GM18951 (cell line): ENCODE results near the gene ZBTB20.

Experiments
- POLR2A ChIP-seq: IDR thresholded peaks from 4 replicates; pipeline ENCODE4 v1.6.1; 2011; ENCODE audit warnings: mild to moderate bottlenecking; ENCODE audit not compliant: insufficient read length, insufficient read depth; ENCODE audit errors: extremely low read depth
- in situ Hi-C: fragments of 300-500 bp; cut with MboI; formaldehyde crosslinking; loops from one replicate; pipeline ENCODE4 v1.12.0; 2022; ENCODE audit warnings: low sequenced_read_pairs, mixed read lengths, inconsistent platforms; ENCODE audit not compliant: unreplicated experiment

The ZBTB20 gene

DNA sequence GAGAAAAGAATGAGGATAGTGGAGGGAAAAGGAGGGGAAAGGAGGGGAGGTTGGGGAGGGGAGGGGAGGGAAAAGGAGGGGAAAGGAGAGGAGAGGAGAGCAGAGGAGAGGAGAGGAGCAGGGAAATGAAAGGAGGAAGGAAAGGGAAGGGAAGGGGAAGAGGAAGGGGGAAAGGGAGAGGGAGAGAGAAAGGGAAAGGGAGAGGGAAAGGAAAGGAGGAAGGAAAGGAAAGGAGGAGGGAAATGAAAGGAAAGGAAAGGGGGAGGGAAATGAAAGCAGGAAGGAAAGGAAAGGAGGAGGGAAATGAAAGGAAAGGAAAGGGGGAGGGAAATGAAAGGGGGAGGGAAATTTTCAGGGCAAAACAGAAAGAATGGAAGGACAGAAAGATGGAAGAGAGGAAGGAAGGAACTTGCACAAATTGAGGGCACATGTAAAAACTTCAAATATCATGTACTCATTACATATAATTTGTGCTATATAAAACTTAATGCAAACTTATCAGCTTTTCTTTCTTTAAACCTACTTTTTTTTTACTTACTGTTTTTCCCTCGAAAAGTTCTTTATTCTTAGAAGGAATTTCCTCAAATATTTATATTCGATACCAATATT, 148.0 kb downstream of the ZBTB20 start:
- no peak for TF ChIP-seq POLR2A
- in situ Hi-C loops = no loop called here

DNA sequence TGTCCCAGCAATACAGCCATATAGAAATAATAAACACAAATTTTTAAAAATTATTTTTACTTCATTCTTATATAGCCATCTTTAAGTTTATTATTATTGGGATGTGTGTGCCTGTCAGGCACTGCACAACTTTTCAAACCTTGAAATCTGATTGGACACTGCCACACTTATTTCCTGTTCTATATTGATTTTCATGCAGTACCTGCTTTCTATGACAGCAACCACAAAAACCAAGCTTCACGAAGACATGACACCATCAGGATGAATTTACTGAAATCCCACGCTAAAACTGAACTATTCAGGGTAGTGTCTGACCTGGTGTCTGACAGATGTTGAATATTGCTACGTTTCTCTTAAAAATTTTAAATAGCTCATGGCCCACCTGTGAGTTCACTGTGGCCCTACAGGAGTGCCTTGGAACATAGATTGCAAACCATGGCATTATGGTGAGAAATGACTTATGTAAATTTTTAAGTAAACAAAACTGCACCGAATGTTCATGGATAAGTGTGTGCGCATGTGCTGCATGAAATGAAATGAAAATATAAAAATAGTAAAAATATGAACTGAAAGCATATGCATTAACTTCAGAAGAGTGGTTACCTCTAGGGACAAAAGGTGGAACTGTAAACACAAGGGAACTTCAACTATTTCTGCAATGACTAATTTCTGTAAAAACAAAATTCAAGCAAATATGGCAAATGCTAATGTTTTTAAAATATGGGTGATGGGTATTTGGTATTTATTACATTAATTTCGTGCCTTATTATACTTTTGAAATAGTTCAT, 152.3 kb downstream of the ZBTB20 start:
- no peak for TF ChIP-seq POLR2A
- in situ Hi-C loops = no loop called here

DNA sequence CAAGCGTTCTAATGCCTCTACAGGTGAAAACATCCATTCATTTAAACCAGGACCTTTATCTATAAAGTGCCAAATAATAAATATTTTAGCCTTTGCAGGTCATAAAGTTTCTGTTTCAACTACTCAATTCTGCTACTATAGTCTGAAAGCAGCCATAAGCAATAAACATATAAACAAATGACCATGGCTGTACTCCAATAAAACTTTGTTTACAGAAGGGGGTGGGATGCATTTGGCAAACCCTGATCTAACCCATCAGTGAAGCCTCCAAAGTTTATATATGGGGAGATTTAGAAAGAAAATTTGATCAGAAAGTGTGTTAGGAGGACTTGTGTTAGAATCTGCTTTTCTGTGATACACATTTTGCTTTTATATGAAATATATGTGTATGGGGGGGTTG, 161.3 kb downstream of the ZBTB20 start:
- no peak for TF ChIP-seq POLR2A
- in situ Hi-C loops = no loop called here

DNA sequence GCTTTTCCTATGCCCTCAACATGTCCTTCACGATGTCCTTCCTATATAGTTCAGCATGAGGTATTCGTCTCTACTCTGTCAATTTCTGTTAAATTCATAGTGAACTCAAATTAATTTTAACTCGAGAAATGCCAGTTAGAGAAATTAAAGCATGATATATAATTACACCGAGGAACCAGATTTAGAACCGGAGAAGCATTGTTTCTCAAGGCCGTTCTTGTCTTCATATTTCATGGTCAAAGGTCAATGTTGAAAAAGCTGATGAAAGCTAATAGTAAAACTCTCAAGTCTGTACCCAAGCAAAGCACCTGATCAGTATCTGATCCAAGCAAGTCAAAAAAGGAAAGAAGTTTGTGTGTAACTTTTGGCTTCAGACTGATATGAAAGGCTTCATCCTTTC, 163.8 kb downstream of the ZBTB20 start:
- in situ Hi-C loops = no loop called here
- TF ChIP-seq POLR2A = no peak

DNA sequence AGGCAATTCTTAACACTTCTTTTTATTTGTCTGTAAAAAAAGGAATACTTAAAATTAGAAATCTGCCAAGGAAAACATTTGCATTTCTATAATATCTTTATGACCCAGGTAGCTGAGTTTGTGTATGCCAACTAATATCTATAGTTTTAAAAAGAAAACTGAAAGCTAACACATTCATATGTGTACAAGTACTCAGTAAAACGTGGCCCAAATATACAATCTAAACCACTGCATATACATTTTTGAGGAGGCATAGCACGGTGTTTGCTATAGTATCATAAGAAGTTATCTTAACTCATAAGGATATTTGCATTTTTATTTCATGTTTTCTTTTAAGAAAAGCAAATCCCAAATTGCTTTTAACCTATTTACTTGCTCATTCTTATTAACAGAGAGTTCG, 172.7 kb downstream of the ZBTB20 start:
- TF ChIP-seq POLR2A = no peak
- in situ Hi-C loops = no loop called here

DNA sequence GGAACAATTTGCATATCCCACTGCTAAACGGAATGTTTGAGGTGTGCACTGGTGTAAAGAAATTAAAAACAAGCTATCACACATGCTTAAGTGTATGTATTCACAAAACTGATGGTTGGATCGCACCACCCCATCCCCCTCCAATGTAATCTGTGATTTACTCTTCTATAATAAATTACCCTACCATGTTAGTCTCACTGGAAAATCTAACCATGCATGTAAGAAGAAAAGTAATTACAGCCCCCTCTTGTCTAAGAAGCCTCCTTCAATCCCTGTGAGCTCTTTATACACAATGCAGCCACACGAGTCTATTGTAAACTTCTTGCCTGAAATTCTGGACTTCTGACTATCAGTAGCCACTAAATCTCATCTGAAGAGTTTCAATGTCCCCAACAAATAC, 173.6 kb downstream of the ZBTB20 start:
- TF ChIP-seq POLR2A = no peak
- in situ Hi-C loops = no loop called here

DNA sequence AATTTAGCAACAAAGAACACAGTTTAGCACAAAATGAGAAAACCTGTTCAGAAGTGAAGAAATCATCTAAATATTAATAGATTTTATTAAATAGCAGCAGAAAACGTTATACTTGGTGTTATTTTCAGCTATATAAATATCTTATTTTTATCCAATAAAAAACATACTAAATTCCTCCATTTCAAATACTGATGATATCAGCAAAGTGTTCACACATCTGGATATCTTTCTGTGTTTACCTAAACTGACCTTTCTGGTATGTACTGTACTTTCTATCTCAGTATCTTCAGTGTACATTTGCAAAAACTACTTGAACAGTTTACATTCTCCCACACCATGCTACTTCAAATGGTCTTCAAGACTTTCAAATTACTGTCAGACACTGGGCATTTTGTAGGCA, 179.9 kb downstream of the ZBTB20 start:
- in situ Hi-C loops = no loop called here
- TF ChIP-seq POLR2A = no peak

DNA sequence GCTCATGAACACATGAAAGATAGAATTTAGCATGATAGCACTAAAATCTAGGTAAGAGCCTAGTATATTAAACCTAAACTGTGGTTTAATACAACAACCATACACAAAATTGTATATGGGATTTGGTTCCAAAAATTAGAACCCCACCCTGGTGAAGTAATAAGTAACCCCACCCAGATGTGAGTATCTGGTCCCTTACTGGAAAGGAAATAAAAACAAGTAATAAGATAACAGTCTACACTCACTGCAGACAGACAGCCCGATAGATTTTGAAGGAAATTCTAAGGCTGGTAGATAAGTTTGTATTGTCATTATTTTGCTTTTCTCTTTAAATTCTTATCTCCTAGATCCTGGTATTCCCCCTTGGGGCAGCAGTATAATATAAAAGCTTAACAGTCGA, 184.9 kb downstream of the ZBTB20 start:
- no peak for TF ChIP-seq POLR2A
- in situ Hi-C loops = no loop called here

DNA sequence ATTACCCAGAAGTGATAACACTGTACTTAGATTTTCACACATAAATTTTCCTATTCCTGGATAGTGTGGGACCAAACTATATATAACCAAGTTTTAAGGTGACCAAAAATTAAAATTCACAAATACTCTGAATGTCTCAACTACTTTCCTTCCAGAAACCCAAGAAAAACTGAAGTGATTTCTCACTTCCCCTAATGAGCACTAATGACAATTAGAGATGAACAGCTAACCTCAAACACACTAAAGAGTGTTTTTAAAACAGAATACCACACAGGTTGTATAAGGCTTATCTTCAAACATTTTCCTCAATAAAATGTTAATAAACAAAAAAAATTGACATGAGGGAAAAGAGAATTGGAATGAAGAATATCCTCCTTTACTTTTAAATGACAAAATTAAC, 188.2 kb downstream of the ZBTB20 start:
- no peak for TF ChIP-seq POLR2A
- in situ Hi-C loops = no loop called here

DNA sequence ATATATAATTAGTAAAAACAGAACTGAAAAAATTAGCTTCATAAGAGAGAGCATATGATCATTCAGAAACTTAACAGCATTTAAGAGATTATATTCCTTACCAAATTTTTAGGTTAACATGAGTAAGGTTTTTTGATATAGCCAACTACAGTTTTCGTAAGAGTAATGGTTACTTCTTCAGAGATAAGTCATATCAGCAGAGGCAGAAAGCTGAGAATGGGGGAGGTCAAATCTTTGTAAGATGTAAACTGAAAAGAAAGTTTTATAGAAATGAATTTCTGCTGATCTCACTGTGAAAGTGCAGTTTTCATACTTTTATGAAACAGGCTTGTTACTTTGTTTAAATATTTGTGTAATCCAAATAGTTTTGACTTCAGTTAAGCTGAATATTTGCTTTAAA, 193.3 kb downstream of the ZBTB20 start:
- TF ChIP-seq POLR2A = no peak
- in situ Hi-C loops = no loop called here

DNA sequence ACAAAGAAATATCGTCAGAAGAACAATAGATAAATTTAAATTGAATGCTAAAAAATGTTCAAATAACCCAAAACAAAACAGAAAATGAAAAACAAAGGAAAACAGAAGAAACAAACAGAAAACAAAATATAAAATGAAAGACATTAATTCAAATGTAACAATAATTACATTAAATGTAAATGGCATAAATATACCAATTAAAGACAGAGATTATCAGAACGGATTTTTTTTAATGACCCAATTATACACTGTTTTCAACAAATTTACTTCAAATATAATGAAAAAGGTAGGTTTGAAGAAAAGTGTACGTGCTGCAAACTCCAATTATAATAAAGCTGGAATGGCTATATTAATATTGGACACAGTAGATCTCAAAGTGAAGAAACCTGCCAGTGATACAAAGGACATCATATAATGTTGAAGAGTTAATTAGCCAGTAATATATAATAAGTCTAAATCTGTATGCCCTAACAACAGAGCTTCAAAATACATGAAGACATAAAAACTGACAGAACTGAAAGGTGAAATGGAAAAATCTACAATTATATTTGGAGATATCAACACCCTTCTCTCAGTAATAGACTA, 193.8 kb downstream of the ZBTB20 start:
- in situ Hi-C loops = no loop called here
- TF ChIP-seq POLR2A = no peak

DNA sequence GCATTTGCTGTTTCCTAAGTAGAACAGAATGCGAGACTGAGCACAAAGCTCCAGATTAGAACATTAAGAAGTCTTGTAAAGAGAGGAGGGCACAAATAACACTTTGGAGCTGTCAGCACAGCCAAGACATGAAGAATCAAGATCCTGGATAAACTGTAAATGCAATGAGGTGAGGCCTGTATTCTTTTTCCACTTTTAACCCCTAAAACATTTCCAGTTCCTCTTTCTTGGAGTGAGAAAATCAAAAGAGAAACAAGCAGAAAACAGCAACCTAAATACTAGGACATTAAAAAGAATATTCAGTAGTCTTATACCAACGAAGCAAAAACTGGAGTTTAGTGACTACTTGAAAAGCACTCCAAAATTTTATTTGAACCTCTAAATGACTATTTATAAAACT, 204.3 kb downstream of the ZBTB20 start:
- TF ChIP-seq POLR2A = no peak
- in situ Hi-C loops = no loop called here

DNA sequence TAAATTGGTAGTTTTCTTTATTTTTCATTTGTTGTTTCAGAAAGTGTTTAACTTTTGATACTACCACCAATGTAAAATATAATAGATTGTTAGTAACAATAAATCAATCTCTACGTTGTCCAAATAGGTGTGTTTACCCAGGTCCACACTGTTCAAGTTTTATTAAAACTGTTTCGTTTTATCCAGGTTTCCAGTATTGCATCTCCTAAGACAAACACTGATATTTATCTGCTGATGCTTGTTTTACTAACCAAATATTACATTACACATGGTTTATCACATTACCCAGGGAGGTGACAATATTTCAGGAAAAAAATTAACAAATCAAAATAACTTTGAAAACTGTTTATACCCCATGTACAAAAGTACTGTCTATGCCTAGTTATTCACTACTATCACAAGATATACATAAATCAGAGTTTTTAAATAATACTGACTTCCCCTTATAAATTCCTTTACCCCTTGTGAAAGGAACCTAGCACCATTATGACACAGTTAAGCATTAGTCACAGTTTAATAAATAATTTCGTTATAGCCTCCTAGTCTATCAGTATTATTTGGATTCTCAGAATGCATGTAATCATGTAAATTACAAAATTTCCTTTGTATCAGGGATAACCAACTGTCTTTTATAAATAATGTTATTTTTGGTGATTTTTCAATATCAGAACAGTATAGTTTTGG, 205.3 kb downstream of the ZBTB20 start:
- in situ Hi-C loops = no loop called here
- TF ChIP-seq POLR2A = no peak

DNA sequence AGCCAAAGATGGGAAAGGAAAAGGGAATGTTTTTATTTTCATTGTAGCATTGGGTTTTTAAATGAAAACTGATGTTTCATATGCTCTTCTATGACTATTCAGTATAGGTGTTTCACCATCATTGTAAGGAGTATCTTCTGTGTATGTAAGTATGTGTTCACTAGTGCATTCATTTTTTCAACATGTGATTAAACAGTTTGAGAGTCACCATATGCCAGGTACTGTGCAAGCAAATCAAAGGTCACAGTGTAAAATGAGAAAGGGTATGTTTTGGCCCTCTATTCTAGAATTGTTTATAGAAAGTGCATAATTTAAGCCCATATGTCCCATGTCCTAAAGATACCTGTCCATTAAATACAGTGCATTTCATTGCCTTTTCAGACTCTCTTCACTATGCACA, 207.2 kb downstream of the ZBTB20 start:
- no peak for TF ChIP-seq POLR2A
- in situ Hi-C loops = no loop called here

DNA sequence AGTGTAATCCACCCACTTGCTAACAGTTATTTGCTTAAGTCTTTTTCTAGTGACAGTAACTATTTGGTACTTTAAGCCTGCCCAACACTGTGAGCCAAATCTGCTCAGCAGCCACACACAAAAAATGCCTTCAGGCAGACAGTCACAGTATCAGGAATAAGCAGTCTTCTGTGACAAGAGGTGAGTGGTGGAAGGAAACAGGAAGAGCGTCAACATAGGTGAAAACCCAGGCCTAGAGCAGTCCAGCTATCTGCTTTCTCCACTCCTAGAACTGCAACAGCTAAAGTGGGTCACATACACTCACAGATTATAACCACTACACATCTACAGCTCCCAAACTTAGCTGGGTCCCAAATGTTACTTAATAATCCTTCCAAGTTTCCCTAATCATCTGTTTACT, 213.7 kb downstream of the ZBTB20 start:
- in situ Hi-C loops = no loop called here
- no peak for TF ChIP-seq POLR2A
